HG03108 (cell line): ENCODE data around the gene GREB1L.

Experiments
- ATAC-seq: cut with Tn5 transposase; IDR thresholded peaks from one replicate; pipeline ENCODE4 v1.9.1; 2021; ENCODE audit warnings: moderate library complexity; ENCODE audit not compliant: unreplicated experiment

GREB1L gene

DNA sequence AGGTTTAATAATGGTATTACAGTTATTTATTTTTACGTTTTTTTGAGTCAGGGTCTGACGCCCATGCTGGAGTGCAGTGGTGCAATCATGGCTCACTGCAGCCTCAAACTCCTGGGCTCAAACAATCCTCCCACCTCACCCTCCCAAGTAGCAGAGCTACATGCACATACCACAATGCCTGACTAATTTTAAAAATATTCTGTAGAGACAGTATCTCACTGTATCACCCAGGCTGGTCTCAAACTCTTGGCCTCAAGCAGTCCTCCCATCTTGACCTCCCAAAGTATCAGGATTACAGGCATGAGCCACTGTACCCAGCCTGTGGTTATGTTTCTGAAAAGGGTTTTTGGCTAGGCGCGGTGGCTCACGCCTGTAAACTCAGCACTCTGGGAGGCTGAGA, 237.7 kb downstream of the GREB1L start:
- no peak for ATAC-seq

DNA sequence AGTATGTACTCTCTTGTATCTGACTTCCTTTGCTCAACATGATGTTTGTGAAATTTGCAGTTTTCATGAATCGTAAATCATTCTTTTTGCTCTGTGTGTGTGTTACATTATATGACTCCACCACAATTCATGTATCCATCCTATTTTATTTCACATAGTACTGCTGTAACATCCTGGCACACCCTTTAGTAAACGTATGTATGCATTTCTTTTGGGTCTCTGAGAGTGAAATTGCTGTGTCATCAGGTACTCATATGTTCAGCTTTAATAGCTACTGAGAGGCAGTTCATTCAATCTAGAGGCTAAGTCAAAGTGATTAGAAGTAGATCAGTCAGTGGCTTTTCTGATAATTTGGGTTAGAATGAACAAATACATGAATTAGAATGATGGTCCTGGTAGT, 239.7 kb downstream of the GREB1L start:
- ATAC-seq: no peak

DNA sequence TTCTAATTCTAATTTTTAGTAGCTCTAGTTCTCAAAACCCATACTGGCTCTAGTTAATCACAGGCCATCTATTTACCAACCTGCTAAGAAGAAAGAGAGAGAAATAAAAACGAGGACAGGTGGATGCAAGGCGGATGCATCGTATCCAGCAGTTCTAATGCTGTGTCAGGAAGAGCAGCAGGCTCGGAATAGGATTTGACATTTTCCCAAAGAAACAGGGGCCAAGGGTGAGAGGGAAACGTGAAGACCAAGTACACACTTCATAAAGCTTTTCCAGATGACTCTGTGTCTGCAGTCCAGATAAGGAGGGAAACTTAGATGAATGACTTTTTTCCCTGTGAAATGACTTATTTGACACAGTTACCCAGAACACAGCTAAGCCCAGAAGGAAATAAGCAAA, 241.0 kb downstream of the GREB1L start:
- ATAC-seq: no peak

DNA sequence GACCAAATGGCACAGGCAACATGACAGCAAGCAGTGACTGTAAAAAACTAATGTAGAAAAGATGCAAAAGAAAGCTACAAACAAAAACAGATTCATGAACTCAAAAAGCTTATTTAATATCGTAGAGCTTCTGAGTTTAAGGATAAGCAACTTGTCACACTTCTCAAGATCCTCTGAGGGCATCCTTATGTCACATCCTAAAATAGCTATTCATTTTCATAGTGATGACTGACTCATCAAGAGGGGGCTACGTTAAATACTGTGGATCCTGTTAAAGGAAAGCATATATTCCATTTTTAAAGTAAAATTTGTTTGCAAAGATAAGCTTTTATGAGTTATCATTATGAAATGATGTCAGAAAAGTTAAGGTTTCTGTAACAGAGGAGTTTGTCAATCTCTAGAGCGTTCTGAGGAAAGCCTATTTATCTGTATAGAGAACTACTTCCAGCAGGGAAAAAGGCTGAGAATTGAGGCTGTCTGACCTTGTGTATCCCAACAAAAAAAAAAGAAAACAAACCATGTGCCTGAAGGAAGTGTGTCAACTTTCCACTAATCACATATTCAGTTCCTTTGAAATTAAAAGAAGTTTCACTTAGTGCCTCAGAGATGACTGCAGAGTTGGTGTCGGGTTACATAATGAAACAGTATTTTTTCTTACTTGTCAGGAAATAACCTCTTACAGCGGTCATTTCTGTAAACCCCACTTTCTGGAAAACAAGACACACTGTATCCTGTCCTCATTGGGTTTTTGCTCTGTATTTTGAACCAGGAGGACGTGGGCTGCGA, 243.0 kb downstream of the GREB1L start:
- ATAC-seq: no peak

DNA sequence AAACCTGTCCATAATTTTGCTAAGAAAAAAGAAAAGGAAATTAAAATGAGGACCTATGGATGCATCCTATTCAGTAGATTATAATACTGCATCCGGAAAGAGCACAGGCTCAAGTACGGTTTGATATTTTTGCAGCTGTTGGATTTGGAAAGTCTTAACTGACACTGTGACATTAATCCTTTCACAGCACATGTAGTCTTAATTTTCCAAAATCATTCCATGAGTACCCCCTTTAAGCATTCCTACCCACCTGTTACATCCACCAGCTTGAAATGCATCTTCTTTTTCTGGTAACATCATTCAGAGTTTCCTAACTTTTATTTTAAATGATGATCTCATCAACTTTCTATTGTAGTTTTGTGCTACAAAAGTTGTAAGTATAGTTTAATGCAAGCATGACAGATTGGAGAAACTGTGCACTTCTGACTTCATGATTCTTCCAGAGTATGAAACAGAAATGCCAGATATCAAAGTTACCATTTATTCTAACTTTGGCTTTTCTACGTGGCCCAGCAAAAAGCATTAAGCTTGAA, 244.9 kb downstream of the GREB1L start:
- no peak for ATAC-seq

DNA sequence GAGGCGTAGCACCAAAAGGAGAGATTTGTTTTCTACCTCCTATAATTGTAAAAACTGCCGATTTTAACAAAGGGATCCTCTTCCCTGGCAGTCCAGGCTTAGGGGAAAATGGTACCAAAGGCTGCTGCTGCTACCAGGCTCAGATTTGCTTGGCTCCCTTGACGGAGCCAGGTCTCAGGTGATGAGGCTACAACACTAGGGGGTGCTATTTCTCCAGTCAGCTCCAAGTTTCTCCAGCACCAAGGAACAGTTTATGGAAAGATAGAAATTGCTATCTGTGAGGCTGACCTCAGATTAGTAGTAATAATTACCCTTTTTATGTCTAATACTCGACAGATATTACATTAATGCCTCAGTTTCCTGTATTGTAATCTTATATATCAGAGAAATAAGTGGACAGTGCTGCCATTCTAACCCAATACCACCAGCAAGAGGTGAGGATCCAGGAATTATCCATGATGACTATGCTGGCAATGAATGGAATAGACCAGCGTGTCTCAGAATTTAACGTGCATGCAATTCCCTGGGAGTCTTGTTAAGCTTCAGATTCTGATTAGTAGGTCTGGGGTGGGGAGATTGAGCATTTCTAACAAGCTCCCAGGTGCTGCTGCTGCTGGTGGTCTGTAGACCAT, 247.2 kb downstream of the GREB1L start:
- ATAC-seq: no peak

DNA sequence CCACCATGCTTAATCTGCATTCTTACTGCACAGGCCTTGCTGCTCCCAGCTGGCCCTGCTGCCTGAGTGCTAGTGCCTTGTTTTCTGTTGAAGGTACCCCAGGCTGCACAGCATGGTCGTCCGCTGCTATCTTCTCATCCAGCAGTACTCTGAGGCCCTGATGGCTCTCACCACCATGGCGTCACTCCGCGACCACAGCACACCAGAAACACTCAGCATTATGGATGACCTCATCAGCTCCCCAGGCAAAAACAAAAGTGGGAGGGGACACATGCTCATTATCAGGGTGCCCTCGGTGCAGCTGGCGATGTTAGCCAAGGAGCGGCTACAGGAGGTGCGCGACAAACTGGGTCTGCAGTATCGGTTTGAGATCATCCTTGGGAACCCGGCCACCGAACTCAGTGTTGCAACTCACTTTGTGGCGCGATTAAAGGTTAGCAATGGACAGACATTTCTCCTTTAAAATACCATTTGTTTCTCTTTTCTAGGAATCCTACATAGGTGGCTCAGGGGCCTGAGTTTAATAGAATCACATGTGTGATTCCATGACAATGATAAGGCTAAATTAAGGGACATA, 248.0 kb downstream of the GREB1L start:
- ATAC-seq: no peak

DNA sequence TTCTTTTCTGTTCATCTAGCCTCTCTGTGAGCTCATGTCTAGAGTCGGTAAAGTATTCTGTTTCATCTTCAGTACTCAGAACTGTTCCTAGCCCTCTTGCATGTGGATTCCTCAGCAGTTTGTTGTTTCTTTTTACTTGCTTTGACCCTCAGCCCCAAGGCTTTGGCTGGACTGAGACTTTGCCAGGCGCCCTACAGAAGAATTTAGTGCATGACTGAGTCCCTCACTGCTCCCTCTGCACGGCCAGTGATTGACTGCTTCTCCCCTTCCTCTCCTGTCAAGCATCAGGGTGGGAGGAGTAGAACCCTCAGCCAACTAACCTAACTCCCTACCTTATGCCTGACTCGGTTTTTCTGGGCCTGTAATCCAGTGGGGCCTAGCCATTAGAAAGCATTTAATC, 248.7 kb downstream of the GREB1L start:
- ATAC-seq: no peak

DNA sequence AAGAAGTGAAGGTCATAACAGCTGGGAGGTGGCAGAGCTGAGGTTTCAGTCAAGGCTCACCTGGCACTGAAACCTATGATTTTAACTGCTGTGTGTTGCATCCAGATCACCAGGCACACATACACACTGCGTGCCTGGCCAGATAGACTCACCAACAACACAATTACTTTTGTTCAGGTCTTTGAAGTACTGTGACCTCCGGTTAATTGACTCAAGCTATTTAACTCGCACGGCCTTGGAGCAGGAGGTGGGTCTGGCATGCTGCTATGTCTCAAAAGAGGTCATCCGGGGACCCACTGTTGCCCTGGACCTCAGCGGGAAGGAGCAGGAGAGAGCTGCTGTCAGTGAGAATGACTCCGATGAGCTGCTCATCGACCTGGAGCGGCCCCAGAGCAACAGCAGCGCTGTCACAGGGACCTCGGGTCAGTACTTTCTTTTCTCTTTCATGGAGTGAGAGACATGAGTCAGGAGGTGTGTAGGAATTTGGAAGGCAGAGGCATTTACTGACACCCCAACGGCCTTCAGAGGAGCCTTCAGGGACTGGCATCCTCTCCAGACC, 254.3 kb downstream of the GREB1L start:
- ATAC-seq: no peak

DNA sequence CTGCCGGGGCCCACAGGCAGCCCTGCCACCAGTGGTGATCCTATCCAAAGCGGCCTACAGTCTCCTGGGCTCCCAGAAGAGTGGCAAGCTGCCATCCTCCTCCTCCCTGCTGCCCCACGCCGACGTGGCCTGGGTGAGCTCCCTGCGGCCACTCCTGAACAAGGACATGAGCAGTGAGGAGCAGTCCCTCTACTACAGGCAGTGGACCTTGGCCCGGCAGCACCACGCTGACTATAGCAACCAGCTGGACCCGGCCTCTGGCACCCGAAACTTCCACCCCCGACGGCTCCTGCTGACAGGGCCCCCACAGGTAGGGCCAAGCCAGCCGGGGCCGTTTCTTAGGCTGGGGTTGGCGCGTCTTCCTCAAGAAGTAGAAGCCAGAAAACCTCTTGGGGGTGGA, 258.0 kb downstream of the GREB1L start:
- no peak for ATAC-seq

DNA sequence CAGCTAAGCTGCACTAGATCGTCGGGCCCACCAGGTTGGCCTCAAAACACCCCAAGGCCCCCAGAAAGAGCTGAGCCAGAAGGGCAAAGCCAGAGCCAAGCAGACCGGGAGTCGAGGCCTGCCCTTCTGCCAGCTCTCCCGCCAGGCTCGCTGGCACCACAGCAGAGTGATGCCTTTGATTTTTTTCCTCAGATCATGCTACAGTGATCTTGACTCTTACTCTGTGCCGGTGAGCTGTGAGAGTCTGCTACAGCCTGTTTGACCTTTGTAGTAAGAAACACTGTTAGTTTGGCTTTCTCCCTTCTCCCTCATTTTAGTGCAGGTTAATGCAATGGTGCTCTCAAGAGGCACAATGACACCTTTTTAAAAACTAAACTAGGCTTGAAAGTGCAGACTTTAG, 260.6 kb downstream of the GREB1L start:
- ATAC-seq: no peak

DNA sequence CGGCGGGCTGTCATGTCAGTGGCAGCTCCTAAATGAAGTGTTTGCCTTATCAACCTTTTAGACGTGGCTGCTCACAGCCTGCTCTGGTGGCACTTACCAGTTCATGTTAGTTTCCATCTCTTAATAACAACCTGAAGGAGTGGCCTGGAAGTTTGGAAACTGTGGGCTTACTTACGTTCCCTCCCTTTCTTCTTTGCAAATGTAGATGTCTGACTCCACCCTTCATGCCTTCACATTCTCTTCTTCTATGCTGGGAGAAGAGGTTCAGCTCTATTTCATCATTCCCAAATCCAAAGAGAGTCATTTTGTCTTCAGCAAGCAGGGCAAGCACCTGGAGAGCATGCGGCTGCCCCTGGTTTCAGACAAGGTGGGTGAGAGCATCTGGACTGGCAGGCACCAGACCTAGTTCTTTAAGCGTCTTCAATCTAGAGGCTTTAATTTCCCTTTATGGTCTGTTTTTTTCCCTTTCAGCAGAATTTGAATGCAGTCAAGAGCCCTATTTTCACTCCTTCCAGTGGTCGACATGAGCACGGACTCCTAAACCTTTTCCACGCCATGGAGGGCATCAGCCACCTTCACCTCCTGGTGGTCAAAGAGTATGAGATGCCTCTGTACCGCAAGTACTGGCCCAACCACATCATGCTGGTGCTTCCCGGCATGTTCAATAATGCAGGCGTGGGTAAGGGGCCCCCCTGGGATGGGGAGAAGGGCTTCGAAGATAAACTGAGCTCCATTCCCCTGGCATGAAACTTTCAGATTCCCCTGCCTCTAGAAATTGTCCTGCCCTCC, 266.1 kb downstream of the GREB1L start:
- ATAC-seq: no peak

DNA sequence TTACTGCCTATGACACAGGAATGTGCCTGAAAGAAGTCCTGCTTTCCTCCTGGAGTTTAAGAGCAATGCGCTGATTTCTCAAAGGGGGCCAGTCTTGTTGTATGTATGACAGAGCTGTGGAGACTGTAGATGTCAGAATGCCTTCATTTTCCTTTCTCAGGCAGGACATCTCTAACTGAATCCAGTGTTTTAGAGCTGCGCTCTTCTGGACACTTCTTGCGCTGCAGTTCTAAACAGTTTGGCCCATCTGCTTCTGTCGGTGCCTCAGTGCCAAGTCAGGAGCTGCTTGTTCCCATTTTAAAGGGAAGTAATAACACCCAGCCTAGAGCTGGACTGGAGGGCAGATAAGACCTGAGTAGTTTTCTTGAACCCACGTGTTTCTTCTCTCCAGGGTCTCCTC, 267.0 kb downstream of the GREB1L start:
- ATAC-seq: no peak

DNA sequence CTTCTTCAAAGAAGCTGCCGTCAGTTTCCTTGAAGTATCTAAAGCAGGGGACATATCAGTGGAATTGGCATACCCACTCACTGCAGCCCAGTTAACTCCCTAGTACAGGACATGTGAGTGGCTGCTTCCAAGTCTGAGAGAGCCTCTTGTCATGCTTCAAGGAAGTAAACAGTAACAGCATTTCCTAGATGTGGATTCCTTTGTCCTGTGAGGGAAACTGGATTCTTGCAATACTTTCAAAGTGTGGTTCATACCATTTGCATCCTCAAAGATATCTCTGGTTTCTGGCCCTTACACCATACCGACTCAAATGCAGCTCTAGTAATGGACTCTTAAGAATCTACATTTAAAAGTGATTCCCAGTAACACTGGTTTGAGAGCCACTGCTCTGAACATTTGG, 271.3 kb downstream of the GREB1L start:
- ATAC-seq: no peak

DNA sequence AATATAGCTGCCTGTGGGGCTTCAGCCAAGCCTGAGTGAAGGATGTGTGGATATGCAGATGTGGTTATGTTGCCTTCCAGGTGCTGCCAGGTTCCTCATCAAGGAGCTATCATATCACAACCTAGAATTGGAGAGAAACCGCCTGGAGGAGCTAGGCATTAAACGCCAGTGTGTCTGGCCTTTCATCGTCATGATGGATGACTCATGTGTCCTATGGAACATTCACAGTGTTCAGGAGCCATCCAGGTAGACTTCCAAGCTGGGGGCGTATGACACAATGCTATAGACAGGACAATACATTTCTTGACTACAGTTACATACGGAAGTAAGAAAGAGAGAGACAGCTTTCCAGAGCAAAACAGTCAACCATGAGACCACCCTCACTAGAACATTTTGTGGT, 271.7 kb downstream of the GREB1L start:
- ATAC-seq: no peak

DNA sequence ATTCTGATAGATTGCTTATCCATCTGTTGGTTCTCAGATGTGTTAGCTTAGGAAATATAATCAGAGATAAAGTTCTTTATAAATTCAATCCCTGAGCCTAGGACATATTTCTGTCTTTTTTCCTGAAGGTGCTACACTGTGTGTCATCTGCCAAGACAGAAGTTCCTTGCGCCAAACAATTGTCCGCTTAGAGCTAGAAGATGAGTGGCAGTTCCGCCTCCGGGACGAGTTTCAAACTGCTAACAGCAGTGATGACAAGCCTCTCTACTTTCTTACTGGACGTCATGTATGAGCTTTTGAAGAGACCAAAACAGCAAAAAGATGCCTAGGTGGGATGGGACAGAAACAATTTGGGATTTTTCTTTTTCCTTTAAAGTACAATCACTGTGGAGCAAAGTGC, 280.5 kb downstream of the GREB1L start:
- ATAC-seq: no peak

DNA sequence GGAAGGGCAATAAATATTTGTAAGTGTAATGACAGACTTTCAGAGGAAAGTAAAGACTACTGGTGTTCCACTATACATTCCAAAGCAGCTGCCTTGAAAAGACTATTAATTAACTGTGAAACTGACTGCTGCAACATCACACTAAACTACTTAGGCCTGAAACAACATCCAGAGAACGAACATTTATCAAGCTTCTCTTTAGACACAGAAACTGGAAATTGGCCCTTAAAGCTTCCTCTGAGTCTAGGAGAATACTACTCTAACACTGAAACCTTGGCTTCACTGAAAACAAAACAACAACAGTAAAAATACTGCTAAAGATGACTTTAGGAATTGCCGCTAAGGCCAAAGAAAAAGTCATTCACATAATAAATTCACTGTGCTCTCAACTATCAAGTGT, 283.9 kb downstream of the GREB1L start:
- no peak for ATAC-seq

DNA sequence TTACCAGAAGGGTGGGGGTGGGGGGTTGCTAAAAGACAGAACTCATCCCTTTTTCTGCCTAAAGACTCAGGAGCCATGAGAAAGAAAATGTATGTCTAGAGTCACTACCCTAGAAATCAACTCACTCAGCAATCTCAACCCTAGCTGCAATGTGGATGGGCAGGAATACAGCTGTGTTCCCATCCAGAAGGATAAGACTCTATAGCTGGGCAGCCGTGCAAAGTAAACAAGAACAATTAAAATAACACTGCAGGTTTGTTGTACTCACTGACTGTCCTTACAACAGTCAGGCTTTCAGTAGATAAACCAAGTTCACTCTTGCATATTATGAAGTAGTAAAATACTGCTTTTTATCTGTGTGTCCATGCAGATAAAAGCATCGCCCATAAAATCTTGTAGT, 284.4 kb downstream of the GREB1L start:
- ATAC-seq: no peak

DNA sequence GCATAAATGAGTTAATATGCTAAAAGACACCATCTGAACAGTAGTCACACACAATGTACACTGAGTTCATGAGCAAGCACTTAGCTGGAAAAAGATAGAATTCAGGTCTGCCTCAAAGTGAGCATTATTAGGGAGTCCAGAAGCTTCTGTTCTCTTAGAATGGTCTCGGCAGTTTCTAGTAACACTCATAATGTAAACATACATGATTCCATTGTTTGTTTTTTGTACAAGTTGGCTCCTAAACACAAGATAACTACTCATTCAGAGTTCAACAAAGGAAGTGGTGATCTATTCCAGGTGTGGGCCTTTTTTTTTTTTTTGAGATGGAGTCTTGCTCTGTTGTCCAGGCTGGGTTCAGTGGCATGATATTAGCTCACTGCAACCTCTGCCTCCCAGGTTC, 292.3 kb downstream of the GREB1L start:
- ATAC-seq: no peak

DNA sequence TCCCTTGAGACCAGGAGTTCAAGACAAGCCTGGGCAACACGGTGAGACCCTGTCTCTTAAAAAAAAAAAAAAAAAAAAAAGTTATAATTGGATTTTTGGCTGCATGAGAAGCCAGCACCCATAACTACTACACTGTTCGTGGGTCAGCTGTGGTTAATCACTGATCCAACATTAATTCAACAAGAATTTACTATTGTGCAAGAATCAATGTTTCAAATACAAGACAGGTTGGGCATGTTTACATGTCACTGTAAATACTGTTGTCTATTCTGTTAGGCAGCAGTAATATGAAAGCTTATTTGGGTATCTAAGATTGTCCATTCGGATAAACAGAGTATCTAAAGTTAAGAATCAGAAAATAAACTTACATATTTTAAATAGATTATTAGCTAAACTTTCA, 296.2 kb downstream of the GREB1L start:
- no peak for ATAC-seq

DNA sequence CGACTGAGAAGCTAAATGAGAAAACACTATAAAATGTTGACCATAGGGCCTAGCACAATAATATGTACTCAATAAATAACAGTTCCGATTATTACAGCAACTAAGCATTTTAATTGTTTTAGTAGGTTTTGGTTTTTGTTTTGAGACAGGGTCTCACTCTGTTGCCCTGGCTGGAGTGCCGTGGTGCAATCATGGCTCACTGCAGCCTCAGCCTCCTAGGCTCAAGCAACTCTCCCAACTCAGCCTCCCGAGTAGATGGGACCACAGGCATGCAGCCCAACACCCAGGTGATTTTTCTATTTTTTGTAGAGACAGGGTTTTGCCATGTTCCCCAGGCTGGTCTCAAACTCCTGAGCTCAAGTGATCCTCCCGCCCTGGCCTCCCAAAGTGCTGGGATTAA, 304.4 kb downstream of the GREB1L start:
- no peak for ATAC-seq
